Measurements from ENCODE around the gene GGA3.
"Not testable (repeated sequence)": the region's sequence is repeated elsewhere in the genome, so short reads cannot be mapped to it uniquely, and the experiment has no call there.

GGA3 gene

GRCh38 chr17:75219815-75220214, 41.6 kb downstream of the GGA3 start:
- DNase-seq (ENCODE audit: low read depth in 1 of 2, low spot score in 1 of 2): no peak

GRCh38 chr17:75218131-75218530, 43.3 kb downstream of the GGA3 start:
- no peak for DNase-seq (ENCODE audit: low read depth in 1 of 2, low spot score in 1 of 2)

- DNase-seq (ENCODE audit: low read depth in 1 of 2, low spot score in 1 of 2): no peak
Observed at GRCh38 chr17:75209061-75209460, 52.3 kb downstream of the GGA3 start.

GRCh38 chr17:75208161-75208560, 53.2 kb downstream of the GGA3 start:
- no peak for DNase-seq (ENCODE audit: low read depth in 1 of 2, low spot score in 1 of 2)

GRCh38 chr17:75207760-75208159, 53.6 kb downstream of the GGA3 start:
- no peak for DNase-seq (ENCODE audit: low read depth in 1 of 2, low spot score in 1 of 2)

- DNase-seq (ENCODE audit: low read depth in 1 of 2, low spot score in 1 of 2): not testable (repeated sequence)
Observed at GRCh38 chr17:75207050-75207407, 54.4 kb downstream of the GGA3 start.

- DNase-seq (ENCODE audit: low read depth in 1 of 2, low spot score in 1 of 2): no peak
Observed at GRCh38 chr17:75205793-75206163, 55.6 kb downstream of the GGA3 start.

GRCh38 chr17:75205037-75205792, 56.2 kb downstream of the GGA3 start, which contains the start of gene NUP85:
NUP85 (plus strand) TSS chr17:75205679; CDS start chr17:75205762, 83 bp downstream.
- peak; percentile 88 for DNase-seq (ENCODE audit: low read depth in 1 of 2, low spot score in 1 of 2)

- no peak for DNase-seq (ENCODE audit: low read depth in 1 of 2, low spot score in 1 of 2)
Observed at GRCh38 chr17:75199886-75200618, 61.4 kb downstream of the GGA3 start.

GRCh38 chr17:75194879-75195278, 66.5 kb downstream of the GGA3 start:
- no peak for DNase-seq (ENCODE audit: low read depth in 1 of 2, low spot score in 1 of 2)

- DNase-seq (ENCODE audit: low read depth in 1 of 2, low spot score in 1 of 2): no peak
Observed at GRCh38 chr17:75191584-75191983, 69.8 kb downstream of the GGA3 start.

- no peak for DNase-seq (ENCODE audit: low read depth in 1 of 2, low spot score in 1 of 2)
Observed at GRCh38 chr17:75188614-75189013, 72.8 kb downstream of the GGA3 start.
